ENCODE results near the gene RGMB.

The RGMB gene

GRCh38 chr5:98785244-98785643 is 11.8 kb downstream of the RGMB start:
- no peak for DNase-seq (ENCODE audit: low read depth in 2 of 2)

GRCh38 chr5:98786191-98786853 is 12.9 kb downstream of the RGMB start:
- no peak for DNase-seq (ENCODE audit: low read depth in 2 of 2)

GRCh38 chr5:98787131-98787719 is 13.8 kb downstream of the RGMB start:
- no peak for DNase-seq (ENCODE audit: low read depth in 2 of 2)

GRCh38 chr5:98789029-98789428 is 15.6 kb downstream of the RGMB start:
- no peak for DNase-seq (ENCODE audit: low read depth in 2 of 2)

- DNase-seq (ENCODE audit: low read depth in 2 of 2): no peak
Observed at GRCh38 chr5:98791001-98791519, 17.6 kb downstream of the RGMB start.

GRCh38 chr5:98791898-98792580 is 18.6 kb downstream of the RGMB start:
- DNase-seq (ENCODE audit: low read depth in 2 of 2): no peak

GRCh38 chr5:98793223-98793622 is 19.8 kb downstream of the RGMB start:
- no peak for DNase-seq (ENCODE audit: low read depth in 2 of 2)

- no peak for DNase-seq (ENCODE audit: low read depth in 2 of 2)
Observed at GRCh38 chr5:98794001-98794400, 20.5 kb downstream of the RGMB start.

- no peak for DNase-seq (ENCODE audit: low read depth in 2 of 2)
Observed at GRCh38 chr5:98794414-98795080, 21.1 kb downstream of the RGMB start.

GRCh38 chr5:98795243-98795642 is 21.8 kb downstream of the RGMB start:
- no peak for DNase-seq (ENCODE audit: low read depth in 2 of 2)

- DNase-seq (ENCODE audit: low read depth in 2 of 2): peak; percentile 3 to 31
Observed at GRCh38 chr5:98796197-98796972, 22.9 kb downstream of the RGMB start.

- DNase-seq (ENCODE audit: low read depth in 2 of 2): no peak
Observed at GRCh38 chr5:98798371-98798770, 24.9 kb downstream of the RGMB start.

- DNase-seq (ENCODE audit: low read depth in 2 of 2): no peak
Observed at GRCh38 chr5:98798847-98799246, 25.4 kb downstream of the RGMB start.

GRCh38 chr5:98804066-98804465 is 30.6 kb downstream of the RGMB start:
- no peak for DNase-seq (ENCODE audit: low read depth in 2 of 2)

GRCh38 chr5:98805070-98805469 is 31.6 kb downstream of the RGMB start:
- no peak for DNase-seq (ENCODE audit: low read depth in 2 of 2)

GRCh38 chr5:98807806-98808205 is 34.3 kb downstream of the RGMB start:
- DNase-seq (ENCODE audit: low read depth in 2 of 2): no peak

GRCh38 chr5:98810206-98810605 is 36.7 kb downstream of the RGMB start:
- no peak for DNase-seq (ENCODE audit: low read depth in 2 of 2)

GRCh38 chr5:98813755-98814154 is 40.3 kb downstream of the RGMB start:
- no peak for DNase-seq (ENCODE audit: low read depth in 2 of 2)

- no peak for DNase-seq (ENCODE audit: low read depth in 2 of 2)
Observed at GRCh38 chr5:98816582-98817222, 43.2 kb downstream of the RGMB start.

- DNase-seq (ENCODE audit: low read depth in 2 of 2): no peak
Observed at GRCh38 chr5:98825582-98826375, 52.3 kb downstream of the RGMB start.
